Effector memory CD8-positive, alpha-beta T cell (primary cell): ENCODE data around the gene MARS1.

Experiments
- ATAC-seq: fragments of 150-1000 bp; cut with Tn5 transposase; replicated peaks from 2 replicates; pipeline ENCODE4 v1.10.0; 2021; ENCODE audit warnings: mild to moderate bottlenecking, moderate library complexity
- DNase-seq, 3 experiments: peaks; one replicate each; pipeline ENCODE4 v3.0.0; 2021
- H3K27ac Mint-ChIP-seq, 2 donors: one replicate each; pipeline ENCODE4 v1.8.0; 2022; ENCODE audit warnings: mild to moderate bottlenecking in 2 of 2, mixed read lengths in 2 of 2, moderate library complexity in 2 of 2
- H3K27me3 Mint-ChIP-seq, 2 donors: one replicate each; pipeline ENCODE4 v1.8.0; 2022; ENCODE audit warnings: mixed read lengths in 2 of 2
- H3K36me3 Mint-ChIP-seq: one replicate; pipeline ENCODE4 v1.8.0; 2022; ENCODE audit warnings: mild to moderate bottlenecking, moderate library complexity, mixed read lengths; ENCODE audit not compliant: insufficient read depth
- H3K4me1 Mint-ChIP-seq, 2 donors: one replicate each; pipeline ENCODE4 v1.8.0; 2022; ENCODE audit warnings: low read depth in 2 of 2, mixed read lengths in 2 of 2
- H3K4me3 Mint-ChIP-seq, 2 donors: one replicate each; pipeline ENCODE4 v1.8.0; 2022; ENCODE audit warnings: mild to moderate bottlenecking in 2 of 2, mixed read lengths in 2 of 2, moderate library complexity in 2 of 2
- H3K9me3 Mint-ChIP-seq, 2 donors: one replicate each; pipeline ENCODE4 v1.8.0; 2022; ENCODE audit warnings: mixed read lengths in 2 of 2

Gene MARS1

GRCh38 chr12:57530396-57531142 is 42.7 kb downstream of the MARS1 start:
- H3K9me3 Mint-ChIP-seq, result no peaks in the 10 kb centered on the region
- ATAC-seq (no peak), DNase-seq (no peak)
- H3K36me3 Mint-ChIP-seq, result peaks cover 64% of the 10 kb centered on the region
- no peak overlapping the region for H3K4me3 Mint-ChIP-seq
- H3K27me3 Mint-ChIP-seq, result no peaks in the 10 kb centered on the region
- H3K4me1 Mint-ChIP-seq, result peaks cover 4 to 20% of the 10 kb centered on the region in 2 donors
- H3K27ac Mint-ChIP-seq, result peak overlapping the region in 1 of 2 donors; percentile 79

DNA sequence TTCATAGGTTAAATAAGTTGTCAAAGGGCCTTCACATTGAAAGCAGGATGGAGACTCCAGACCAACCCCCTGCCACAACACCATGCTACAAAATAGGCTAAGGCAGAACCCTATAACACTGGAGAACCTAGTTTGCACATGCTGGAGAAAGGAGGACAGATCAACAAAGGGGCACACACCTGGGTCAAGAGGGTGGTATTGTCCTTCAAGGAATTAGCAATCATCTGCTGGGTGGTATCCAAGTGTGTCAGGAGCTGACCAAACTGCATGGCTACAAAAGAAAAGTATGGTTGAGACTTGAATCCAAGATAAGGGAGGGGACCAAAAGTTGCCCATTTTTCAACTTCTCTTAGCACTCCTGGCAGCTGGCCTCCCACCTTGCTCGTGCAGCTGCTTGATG is 44.0 kb downstream of the MARS1 start:
- H3K27me3 Mint-ChIP-seq, result no peaks in the 10 kb centered on the region
- H3K9me3 Mint-ChIP-seq, result no peaks in the 10 kb centered on the region
- ATAC-seq (no peak), DNase-seq (no peak)
- no peak overlapping the region for H3K4me3 Mint-ChIP-seq
- H3K4me1 Mint-ChIP-seq, result peaks cover 4 to 9% of the 10 kb centered on the region in 2 donors
- H3K27ac Mint-ChIP-seq, result no peak overlapping the region
- H3K36me3 Mint-ChIP-seq, result peaks cover 59% of the 10 kb centered on the region

DNA sequence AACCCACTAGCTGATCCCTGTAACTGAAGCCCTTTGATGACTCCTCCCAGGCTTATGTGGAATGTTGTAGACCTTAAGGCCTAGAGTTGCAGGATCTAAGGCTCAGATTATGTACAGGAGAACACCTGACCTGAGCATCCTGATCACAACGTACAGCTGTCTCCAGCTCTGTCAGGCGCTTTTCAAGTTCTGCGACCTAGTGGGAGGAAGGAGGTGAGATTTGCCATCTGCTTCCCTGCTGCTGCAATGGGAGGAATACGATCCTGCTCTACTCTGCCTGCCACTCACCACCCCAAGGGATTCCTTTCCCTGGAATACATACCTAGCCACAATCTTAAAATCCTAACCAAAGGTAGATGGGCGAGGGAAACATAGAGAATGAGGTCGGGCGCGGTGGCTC is 45.2 kb downstream of the MARS1 start:
- Mint-ChIP-seq H3K4me1 (peaks cover 4 to 9% of the 10 kb centered on the region in 2 donors), H3K9me3 (no peaks in the 10 kb centered on the region), H3K27me3 (no peaks in the 10 kb centered on the region), H3K36me3 (peaks cover 54% of the 10 kb centered on the region), H3K27ac (peak overlapping the region in 1 of 2 donors; percentile 14), H3K4me3 (no peak overlapping the region)
- no peak for ATAC-seq
- no peak for DNase-seq

DNA sequence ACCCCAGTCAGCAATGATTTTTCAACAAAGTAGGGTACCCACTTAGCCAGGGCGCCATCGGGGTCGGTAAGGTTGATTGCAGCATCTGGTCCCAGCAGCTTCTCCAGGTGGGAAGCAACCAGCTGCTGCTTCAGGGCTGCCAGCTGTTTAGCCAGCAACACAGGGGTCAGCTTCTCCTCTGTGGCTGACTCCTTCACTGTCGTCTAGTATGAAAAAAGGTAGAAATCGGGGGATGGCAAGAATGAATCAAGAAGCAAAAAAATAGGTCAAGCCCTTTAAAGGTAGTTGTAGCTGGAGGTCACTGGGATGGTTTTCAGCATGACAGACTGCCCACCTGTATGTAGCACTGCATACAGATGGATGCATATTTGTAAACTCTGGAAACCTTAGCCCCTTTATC is 46.4 kb downstream of the MARS1 start:
- no peak overlapping the region for H3K4me3 Mint-ChIP-seq
- H3K36me3 Mint-ChIP-seq, result peaks cover 54% of the 10 kb centered on the region
- H3K9me3 Mint-ChIP-seq, result no peaks in the 10 kb centered on the region
- H3K27me3 Mint-ChIP-seq, result no peaks in the 10 kb centered on the region
- ATAC-seq (no peak), DNase-seq (no peak)
- peaks cover 7 to 9% of the 10 kb centered on the region in 2 donors for H3K4me1 Mint-ChIP-seq
- H3K27ac Mint-ChIP-seq, result peak overlapping the region in 1 of 2 donors; percentile 77

GRCh38 chr12:57534991-57535543 is 47.2 kb downstream of the MARS1 start:
- ATAC-seq (no peak), DNase-seq (no peak)
- H3K9me3 Mint-ChIP-seq, result no peaks in the 10 kb centered on the region
- no peaks in the 10 kb centered on the region for H3K27me3 Mint-ChIP-seq
- peaks cover 47% of the 10 kb centered on the region for H3K36me3 Mint-ChIP-seq
- H3K4me3 Mint-ChIP-seq, result no peak overlapping the region
- peaks cover 1 to 3% of the 10 kb centered on the region in 2 donors for H3K4me1 Mint-ChIP-seq
- H3K27ac Mint-ChIP-seq, result no peak overlapping the region

DNA sequence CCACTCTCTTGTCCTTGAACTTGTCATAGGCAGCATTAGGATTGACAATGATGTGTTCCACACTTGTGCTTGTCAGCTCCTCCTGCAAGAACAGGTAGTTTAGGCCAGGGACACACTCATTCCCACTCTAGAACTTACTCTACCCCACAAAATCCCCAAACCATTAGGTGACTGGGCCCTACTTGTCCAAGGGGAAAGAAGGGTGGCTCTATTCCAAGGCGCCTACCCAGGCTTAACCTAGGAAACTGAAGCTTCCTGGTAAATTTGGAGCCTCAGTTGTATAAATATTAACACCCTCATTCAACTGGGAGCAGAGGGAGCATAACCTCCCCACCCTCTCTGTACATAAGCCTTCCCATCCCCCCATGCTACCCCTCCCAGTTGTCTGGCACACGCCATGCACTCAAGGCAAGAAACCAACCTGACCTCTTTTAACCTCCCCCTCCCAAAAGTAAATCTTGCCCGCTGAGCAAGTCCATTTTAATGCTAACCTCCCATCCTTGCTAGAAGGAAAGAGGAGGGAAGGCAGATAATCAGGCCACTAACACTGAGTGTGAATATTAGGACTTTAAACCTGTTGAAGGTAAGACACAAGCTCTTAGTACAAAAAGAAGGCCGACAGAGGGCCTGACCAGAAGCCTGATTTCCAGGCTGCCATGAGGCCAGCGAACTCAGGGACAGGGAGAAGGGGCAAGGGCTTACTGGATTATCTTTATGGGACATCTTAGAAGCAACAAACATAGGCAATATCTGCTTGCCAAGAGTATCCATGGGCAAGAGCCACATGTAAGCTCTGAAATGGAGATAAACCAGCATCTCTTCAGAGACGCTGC is 48.1 kb downstream of the MARS1 start:
- Mint-ChIP-seq H3K36me3 (peaks cover 50% of the 10 kb centered on the region), H3K27me3 (no peaks in the 10 kb centered on the region), H3K4me1 (peaks cover 2 to 5% of the 10 kb centered on the region in 2 donors), H3K27ac (no peak overlapping the region), H3K4me3 (no peak overlapping the region), H3K9me3 (no peaks in the 10 kb centered on the region)
- ATAC-seq, result no peak
- no peak for DNase-seq

DNA sequence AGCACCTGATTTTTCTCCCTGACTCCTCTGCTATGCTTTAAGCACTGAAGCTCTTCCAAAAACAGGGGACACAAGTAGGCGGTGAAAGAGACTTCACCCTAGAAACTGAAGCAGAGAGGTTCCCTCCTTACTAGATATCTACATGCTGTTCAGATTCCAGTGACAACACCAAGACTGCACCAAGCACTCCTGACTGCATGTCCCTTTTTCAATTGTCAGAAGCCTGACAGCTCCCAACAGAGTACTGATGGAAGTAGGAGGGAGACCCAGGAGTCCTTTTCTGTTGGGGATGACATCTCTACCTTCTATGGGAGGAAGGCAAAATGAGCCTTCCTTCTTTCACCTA is 48.7 kb downstream of the MARS1 start:
- Mint-ChIP-seq H3K36me3 (peaks cover 47% of the 10 kb centered on the region), H3K4me3 (no peak overlapping the region), H3K9me3 (no peaks in the 10 kb centered on the region), H3K27me3 (no peaks in the 10 kb centered on the region), H3K4me1 (peaks cover 5 to 6% of the 10 kb centered on the region in 2 donors), H3K27ac (no peak overlapping the region)
- ATAC-seq (no peak), DNase-seq (no peak)

DNA sequence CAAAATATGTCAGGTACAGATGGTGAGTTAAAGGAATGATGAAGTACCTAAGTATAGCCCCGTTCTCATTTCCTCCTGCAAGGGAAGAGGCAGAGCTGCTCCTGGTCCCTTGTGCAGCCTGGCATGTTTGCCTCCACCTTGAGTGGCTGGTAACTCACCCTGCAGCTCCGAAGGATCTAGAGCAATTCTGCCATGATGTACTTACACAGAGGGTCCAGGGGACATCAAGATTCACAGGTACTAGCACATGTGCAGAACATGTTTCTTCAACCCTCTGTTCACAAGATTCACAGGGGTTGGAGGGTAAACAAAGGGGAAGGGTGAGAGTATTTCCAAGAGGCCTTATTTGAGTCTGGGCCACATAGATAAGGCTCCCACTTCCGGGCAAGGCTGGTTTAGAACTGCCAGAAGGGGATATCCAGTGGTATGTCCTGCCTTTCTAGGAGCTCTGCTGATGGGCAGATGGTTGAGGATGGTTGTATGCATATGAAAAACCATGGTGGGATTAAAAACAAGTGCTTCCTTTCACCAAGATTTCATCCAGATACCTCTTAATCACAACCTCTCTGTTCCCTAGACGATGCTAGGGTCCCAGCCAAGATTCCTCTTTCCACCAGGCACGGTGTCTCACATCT is 51.4 kb downstream of the MARS1 start:
- DNase-seq (no peak), ATAC-seq (no peak)
- Mint-ChIP-seq H3K27me3 (no peaks in the 10 kb centered on the region), H3K4me3 (no peak overlapping the region), H3K27ac (peak overlapping the region in 1 of 2 donors; percentile 42), H3K9me3 (no peaks in the 10 kb centered on the region), H3K36me3 (peaks cover 43% of the 10 kb centered on the region), H3K4me1 (peaks cover 8 to 13% of the 10 kb centered on the region in 2 donors)

- H3K4me3 Mint-ChIP-seq, result no peak overlapping the region
- peaks cover 19 to 28% of the 10 kb centered on the region in 2 donors for H3K4me1 Mint-ChIP-seq
- no peaks in the 10 kb centered on the region for H3K9me3 Mint-ChIP-seq
- ATAC-seq (no peak), DNase-seq (no peak)
- no peak overlapping the region for H3K27ac Mint-ChIP-seq
- H3K27me3 Mint-ChIP-seq, result no peaks in the 10 kb centered on the region
- H3K36me3 Mint-ChIP-seq, result peaks cover 35% of the 10 kb centered on the region
Observed at GRCh38 chr12:57541001-57541400, 53.1 kb downstream of the MARS1 start.

DNA sequence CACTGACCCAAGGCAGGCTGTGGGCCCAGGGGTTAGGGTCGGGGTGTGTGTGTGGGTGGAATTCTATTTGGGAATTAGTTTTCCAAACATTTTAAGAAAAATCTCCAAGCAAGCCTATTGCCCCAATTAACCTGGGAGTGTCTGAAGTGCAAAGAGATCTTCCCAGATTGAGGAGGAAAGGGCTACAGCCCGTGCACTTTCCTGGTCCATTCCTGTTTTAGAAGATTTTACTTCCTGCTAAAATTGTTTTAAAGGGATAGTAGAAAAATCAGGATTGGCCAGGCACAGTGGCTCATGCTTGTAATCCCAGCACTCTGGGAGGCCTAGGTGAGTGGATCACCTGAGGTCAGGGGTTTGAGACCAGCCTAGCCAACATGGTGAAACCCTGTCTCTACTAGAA is 53.8 kb downstream of the MARS1 start:
- no peak overlapping the region for H3K27ac Mint-ChIP-seq
- H3K4me3 Mint-ChIP-seq, result no peak overlapping the region
- no peaks in the 10 kb centered on the region for H3K9me3 Mint-ChIP-seq

DNA sequence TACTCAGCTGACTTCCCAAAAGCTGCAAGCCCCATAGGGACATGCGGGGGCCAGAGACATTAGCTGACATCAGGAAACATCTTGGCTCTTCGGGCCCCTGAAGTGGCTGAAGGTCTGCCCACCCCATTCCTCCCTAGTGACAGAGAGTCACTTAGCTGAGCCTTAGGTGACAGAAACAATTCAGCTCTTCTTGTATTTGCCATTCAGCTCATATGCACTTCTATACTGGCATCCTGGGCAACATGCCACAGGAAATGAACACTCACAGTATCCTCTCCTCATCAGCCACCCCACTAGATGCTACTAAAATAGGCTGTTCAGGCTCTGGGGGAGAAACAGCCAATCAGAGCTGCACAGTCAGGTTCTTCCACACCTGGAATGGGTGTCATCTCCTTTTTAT is 55.7 kb downstream of the MARS1 start:
- H3K27me3 Mint-ChIP-seq, result peaks cover 0 to under 1% of the 10 kb centered on the region in 2 donors
- DNase-seq (no peak), ATAC-seq (no peak)
- no peaks in the 10 kb centered on the region for H3K9me3 Mint-ChIP-seq
- no peak overlapping the region for H3K27ac Mint-ChIP-seq
- H3K36me3 Mint-ChIP-seq, result peaks cover 46% of the 10 kb centered on the region
- H3K4me1 Mint-ChIP-seq, result peaks cover 29 to 44% of the 10 kb centered on the region in 2 donors
- H3K4me3 Mint-ChIP-seq, result no peak overlapping the region

More for the DNA sequence above, 53.8 kb downstream of the MARS1 start:
- H3K27me3 Mint-ChIP-seq, result no peaks in the 10 kb centered on the region
- peaks cover 25 to 34% of the 10 kb centered on the region in 2 donors for H3K4me1 Mint-ChIP-seq
- H3K36me3 Mint-ChIP-seq, result peaks cover 42% of the 10 kb centered on the region
- ATAC-seq (no peak), DNase-seq (no peak)

GRCh38 chr12:57545809-57546437 is 58.1 kb downstream of the MARS1 start:
- peak overlapping the region; percentile 97 to 99 for H3K4me3 Mint-ChIP-seq
- H3K27me3 Mint-ChIP-seq, result peaks cover 0 to 7% of the 10 kb centered on the region in 2 donors
- DNase-seq (no peak), ATAC-seq (no peak)
- H3K9me3 Mint-ChIP-seq, result no peaks in the 10 kb centered on the region
- H3K4me1 Mint-ChIP-seq, result peaks cover 38 to 59% of the 10 kb centered on the region in 2 donors
- peaks cover 30% of the 10 kb centered on the region for H3K36me3 Mint-ChIP-seq
- peak overlapping the region; percentile 96 to 98 for H3K27ac Mint-ChIP-seq
